Cardiac fibroblast (primary cell): ENCODE measurements around the gene TNS1.

ENCODE experiments used
- DNase-seq, 2 donors: peaks; one replicate each; pipeline versions ENCODE4 v3.0.0 to v3.0.0-alpha.2; 2010; ENCODE audit warnings: low read depth in 2 of 2
- H3K4me3 ChIP-seq, 2 donors: replicated peaks in 1 of 2; 1 replicate in 1 of 2; 2 replicates in 1 of 2; pipeline ENCODE4 v1.5.1; 2011; ENCODE audit warnings: low read depth in 2 of 2, low read length in 2 of 2, mild to moderate bottlenecking in 2 of 2, moderate library complexity in 1 of 2
- CTCF ChIP-seq: IDR thresholded peaks from one replicate; pipeline ENCODE4 v1.5.1; 2011; ENCODE audit warnings: low read depth, mild to moderate bottlenecking, low read length, inconsistent platforms

The TNS1 gene

GRCh38 chr2:217960351-217960750, 42.4 kb downstream of the TNS1 start:
- TF ChIP-seq CTCF = no peak
- DNase-seq = no peak
- H3K4me3 ChIP-seq = no peak overlapping the region

- no peak overlapping the region for H3K4me3 ChIP-seq
- DNase-seq = no peak
- TF ChIP-seq CTCF = no peak
Measured at GRCh38 chr2:217959723-217960122, 43.1 kb downstream of the TNS1 start.

- DNase-seq = no peak
Measured at GRCh38 chr2:217958884-217959225, 43.9 kb downstream of the TNS1 start.

GRCh38 chr2:217958206-217958883, 44.5 kb downstream of the TNS1 start:
- H3K4me3 ChIP-seq = no peak overlapping the region
- no peak for DNase-seq
- TF ChIP-seq CTCF = no peak

More at GRCh38 chr2:217958884-217959225, 43.9 kb downstream of the TNS1 start:
- H3K4me3 ChIP-seq = no peak overlapping the region
- no peak for TF ChIP-seq CTCF

GRCh38 chr2:217956586-217957457, 46.0 kb downstream of the TNS1 start:
- no peak for TF ChIP-seq CTCF
- DNase-seq = no peak
- H3K4me3 ChIP-seq = no peak overlapping the region

- no peak overlapping the region for H3K4me3 ChIP-seq
- no peak for TF ChIP-seq CTCF
- DNase-seq = no peak
Measured at GRCh38 chr2:217955881-217956493, 46.8 kb downstream of the TNS1 start.
